WI38 (cell line): ENCODE data around the gene RNASEH1.

Source experiments
- H3K4me3 ChIP-seq: 2 replicates; pipeline ENCODE4 v1.5.1; 2011; ENCODE audit warnings: low read depth, mild to moderate bottlenecking, control low read depth, low read length
- CTCF ChIP-seq: IDR thresholded peaks from 2 replicates; pipeline ENCODE4 v1.5.1; 2012; ENCODE audit warnings: low read depth, mild to moderate bottlenecking, control low read depth, low read length

RNASEH1 gene

DNA sequence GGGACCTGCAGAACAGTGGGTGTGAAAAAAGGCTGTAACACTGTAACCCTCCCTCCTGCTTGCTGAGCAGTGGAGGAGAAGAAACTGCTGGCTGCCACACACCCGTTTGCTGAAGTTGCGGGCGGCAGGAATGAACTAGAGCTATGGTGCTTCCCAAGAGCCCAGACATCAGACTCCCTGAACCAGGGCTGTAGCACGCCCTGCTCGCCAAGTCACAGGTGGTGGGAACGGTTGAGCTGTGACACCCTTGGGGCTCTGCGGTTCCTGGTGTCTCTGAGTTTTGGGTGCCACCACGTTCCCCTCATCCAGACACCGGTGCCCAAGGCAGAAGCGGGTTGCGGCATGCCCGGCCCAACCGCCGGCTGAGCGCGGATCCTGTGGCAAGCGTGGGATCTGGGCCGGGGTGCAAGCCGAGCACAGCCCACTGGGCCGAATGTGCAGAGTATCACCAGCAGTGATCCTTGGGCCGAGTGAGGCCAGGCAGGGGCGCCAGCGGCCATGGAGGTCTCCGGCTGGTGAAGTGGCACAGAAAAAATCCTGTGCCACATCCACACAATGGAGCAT is 23.8 kb downstream of the RNASEH1 start:
- no peak for TF ChIP-seq CTCF
- H3K4me3 ChIP-seq = no peak overlapping the region

DNA sequence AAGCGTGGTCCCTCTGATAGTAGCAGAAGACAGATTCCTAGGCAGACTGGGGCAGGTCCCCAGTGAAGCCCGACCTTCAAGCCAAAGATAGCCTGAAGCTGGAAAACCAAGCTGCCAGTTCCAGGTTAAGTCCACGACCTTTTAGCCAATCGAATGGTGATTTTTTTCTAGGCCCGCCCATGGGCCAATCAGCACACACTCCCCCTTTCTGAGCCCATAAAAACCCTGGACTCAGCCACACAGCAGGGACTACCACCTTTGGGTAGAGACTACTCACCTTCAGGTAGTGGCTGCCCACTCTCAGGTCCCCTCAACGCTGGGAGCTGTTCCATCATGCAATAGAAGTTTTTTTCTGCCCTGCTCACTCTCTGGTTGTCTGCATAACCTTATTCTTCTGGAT is 24.3 kb downstream of the RNASEH1 start:
- no peak overlapping the region for H3K4me3 ChIP-seq
- TF ChIP-seq CTCF = no peak

DNA sequence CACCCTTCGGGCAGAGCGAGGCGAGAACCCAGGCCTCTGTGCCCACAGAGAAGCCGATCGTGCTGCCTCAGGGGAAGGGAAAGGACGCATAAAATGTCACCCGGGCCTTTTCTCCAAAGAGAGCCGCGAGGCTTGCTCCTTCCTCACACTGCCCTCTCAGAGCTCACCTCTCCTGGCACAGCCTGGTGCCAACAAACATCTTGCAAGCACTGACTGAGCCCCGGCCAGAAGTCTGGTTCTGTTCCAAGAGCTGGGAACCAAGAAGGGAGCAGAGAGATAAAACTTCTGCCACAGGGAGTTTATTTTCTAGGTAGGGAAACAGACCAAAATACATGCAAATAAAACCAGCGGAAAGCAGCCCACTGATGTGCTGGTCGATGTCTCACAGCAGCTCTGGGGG is 25.2 kb downstream of the RNASEH1 start:
- no peak for TF ChIP-seq CTCF

DNA sequence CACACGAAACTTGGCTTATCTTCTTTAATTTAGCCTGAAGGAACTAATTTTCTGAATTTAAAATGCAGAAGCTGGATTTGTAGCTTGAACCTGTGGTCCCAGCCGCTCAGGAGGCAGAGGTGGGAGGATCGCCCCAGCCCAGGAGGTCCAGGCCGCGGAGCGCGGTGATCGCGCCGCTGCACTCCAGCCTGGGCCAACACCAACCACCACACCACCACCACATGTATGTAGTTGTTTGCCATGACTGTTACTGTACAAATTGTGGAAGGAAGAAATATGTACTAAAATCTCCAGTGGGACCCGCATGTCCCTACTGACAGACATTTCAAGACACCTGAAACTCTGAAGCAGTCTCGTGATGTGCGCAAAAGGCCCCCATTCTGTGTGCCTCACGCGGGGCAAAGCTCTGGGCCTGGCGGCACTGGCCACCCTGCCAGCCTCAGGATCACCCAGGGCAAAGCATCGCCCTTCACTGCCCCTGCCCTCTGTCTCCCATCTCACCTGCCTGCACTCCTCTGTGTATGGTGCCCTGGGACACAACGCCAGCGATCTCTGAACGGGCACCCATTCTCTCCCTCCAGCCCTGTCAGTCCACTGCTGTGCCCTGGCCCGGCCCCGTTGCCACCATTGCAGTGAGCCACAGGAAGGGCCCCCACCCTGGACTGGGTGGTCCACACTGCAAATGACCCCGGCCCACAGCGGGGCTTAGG is 28.7 kb downstream of the RNASEH1 start:
- no peak for TF ChIP-seq CTCF
- no peak overlapping the region for H3K4me3 ChIP-seq

More for the DNA sequence above, 25.2 kb downstream of the RNASEH1 start:
- H3K4me3 ChIP-seq = no peak overlapping the region

GRCh38 chr2:3527886-3528785 is 30.0 kb downstream of the RNASEH1 start:
- no peak overlapping the region for H3K4me3 ChIP-seq
- TF ChIP-seq CTCF = no peak

- TF ChIP-seq CTCF = no peak
- H3K4me3 ChIP-seq = no peak overlapping the region
Observed at GRCh38 chr2:3526871-3527270, 31.3 kb downstream of the RNASEH1 start.
